ENCODE data around the gene FAM184B.
"Not testable (repeated sequence)": the region's sequence is repeated elsewhere in the genome, so short reads cannot be mapped to it uniquely, and the experiment has no call there.

FAM184B gene

DNA sequence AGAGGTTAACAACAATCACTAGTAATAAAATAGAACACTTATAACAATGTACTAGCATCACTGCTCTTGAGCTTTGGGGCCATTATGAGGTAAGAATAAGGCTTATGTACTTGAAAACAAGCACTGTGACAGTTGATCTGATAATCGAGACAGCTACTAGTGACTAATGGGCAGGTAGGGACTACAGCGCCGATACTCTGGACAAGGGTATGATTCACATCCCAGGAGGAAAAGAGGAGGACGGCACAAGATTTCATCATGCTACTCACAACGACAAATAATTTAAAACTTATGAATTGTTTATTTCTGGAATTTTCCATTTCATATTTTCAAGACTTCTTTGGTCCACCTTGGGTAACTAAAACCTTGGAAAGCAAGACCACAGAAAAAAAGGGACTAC is 62.3 kb downstream of the FAM184B start:
- DNase-seq (ENCODE audit: extremely low read depth, low read depth): no peak
- TF ChIP-seq, protein P1, sequence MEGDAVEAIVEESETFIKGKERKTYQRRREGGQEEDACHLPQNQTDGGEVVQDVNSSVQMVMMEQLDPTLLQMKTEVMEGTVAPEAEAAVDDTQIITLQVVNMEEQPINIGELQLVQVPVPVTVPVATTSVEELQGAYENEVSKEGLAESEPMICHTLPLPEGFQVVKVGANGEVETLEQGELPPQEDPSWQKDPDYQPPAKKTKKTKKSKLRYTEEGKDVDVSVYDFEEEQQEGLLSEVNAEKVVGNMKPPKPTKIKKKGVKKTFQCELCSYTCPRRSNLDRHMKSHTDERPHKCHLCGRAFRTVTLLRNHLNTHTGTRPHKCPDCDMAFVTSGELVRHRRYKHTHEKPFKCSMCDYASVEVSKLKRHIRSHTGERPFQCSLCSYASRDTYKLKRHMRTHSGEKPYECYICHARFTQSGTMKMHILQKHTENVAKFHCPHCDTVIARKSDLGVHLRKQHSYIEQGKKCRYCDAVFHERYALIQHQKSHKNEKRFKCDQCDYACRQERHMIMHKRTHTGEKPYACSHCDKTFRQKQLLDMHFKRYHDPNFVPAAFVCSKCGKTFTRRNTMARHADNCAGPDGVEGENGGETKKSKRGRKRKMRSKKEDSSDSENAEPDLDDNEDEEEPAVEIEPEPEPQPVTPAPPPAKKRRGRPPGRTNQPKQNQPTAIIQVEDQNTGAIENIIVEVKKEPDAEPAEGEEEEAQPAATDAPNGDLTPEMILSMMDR (IDR thresholded peaks at IDR 0.05; ENCODE audit: low read depth, low read length): no peak

DNA sequence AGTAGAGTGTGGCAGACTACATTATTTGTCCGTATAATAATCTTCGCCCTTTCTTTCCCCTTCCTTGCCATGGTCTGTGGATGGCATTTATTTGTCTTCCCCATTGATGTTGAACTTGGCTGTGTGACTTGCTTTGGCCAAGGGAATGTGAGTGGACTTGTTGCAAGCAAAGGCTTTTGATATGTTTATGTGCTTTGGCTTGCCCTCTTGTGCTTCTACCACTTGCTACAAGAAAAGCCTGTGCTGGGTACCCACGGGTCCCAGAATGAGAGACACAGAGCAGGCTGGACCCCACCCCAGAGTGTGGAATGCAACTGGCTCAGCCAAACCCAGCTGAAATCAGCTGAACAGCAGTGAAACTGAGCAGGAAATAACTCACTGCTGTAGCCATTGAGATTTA is 63.0 kb downstream of the FAM184B start:
- DNase-seq (ENCODE audit: extremely low read depth, low read depth): no peak
- TF ChIP-seq, protein P1 (IDR thresholded peaks at IDR 0.05; ENCODE audit: low read depth, low read length): no peak

GRCh38 chr4:17717301-17717700 is 64.1 kb downstream of the FAM184B start:
- DNase-seq (ENCODE audit: extremely low read depth, low read depth): no peak
- TF ChIP-seq, protein P1 (IDR thresholded peaks at IDR 0.05; ENCODE audit: low read depth, low read length): no peak

DNA sequence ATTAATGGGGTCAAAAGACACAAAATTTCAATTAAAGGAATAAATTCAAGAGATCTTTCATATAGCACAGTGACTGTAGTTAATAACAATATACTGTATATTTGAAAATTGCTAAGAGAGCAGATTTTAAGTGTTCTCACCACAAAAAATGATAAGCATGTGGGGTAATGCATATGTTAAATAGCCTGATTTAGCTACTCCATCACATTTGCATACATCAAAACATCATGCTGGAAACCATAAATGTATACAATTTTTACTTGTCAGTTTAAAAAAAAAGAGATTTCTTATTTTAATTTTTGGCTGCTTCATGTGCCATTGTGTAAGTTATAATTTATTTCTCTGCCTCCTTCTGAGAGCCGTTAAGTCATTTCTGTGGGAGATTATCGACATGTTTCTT is 65.9 kb downstream of the FAM184B start:
- DNase-seq (ENCODE audit: extremely low read depth, low read depth): no peak
- TF ChIP-seq, protein P1 (IDR thresholded peaks at IDR 0.05; ENCODE audit: low read depth, low read length): no peak

- no peak for DNase-seq (ENCODE audit: extremely low read depth, low read depth)
- TF ChIP-seq, protein P1 (IDR thresholded peaks at IDR 0.05; ENCODE audit: low read depth, low read length): no peak
Measured at GRCh38 chr4:17713779-17714178, 67.6 kb downstream of the FAM184B start.

GRCh38 chr4:17712166-17712565 is 69.3 kb downstream of the FAM184B start:
- no peak for DNase-seq (ENCODE audit: extremely low read depth, low read depth)
- TF ChIP-seq, protein P1 (IDR thresholded peaks at IDR 0.05; ENCODE audit: low read depth, low read length): no peak

GRCh38 chr4:17711206-17711605 is 70.2 kb downstream of the FAM184B start:
- not testable (repeated sequence) for DNase-seq (ENCODE audit: extremely low read depth, low read depth)

DNA sequence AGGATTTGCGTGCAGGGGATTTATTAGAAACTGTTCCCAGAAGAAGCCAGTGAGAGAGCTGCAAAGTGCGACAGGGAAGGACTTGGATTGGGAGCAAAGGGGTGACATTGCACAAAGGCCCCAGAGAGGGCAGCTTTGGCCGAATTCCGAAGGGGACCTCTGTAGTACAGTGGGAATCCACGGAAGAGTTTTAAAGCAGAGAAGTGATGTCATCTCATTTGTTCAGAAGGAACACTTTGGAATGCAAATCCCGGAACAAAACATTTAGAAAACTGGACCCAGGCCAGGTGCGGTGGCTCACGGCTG is 71.7 kb downstream of the FAM184B start:
- no peak for DNase-seq (ENCODE audit: extremely low read depth, low read depth)
- TF ChIP-seq, protein P1 (IDR thresholded peaks at IDR 0.05; ENCODE audit: low read depth, low read length): no peak

Measured in AG09319 (cell line).